Endodermal cell (in vitro differentiated cells): ENCODE results near the gene CDC20. TPM values are rescaled to one million over a fixed set of nuclear protein-coding genes. Genes with fewer than 3 reads are reported as not detected.

Source experiments
- DNase-seq: peaks from one replicate; pipeline ENCODE4 v3.0.0-alpha.2; 2017
- H3K27ac ChIP-seq: 2 replicates; pipeline ENCODE4 v1.5.1; 2013; ENCODE audit warnings: mild to moderate bottlenecking, low read depth, low read length, moderate library complexity
- H3K27me3 ChIP-seq: 2 replicates; pipeline ENCODE4 v1.6.1; 2013; ENCODE audit warnings: mild to moderate bottlenecking, low read length, moderate library complexity; ENCODE audit not compliant: insufficient read depth, control insufficient read depth, poor library complexity, severe bottlenecking
- H3K36me3 ChIP-seq: 2 replicates; pipeline ENCODE4 v1.7.0; 2013; ENCODE audit warnings: mild to moderate bottlenecking, low read length, moderate library complexity; ENCODE audit not compliant: control insufficient read depth, insufficient read depth
- H3K4me1 ChIP-seq: one replicate; pipeline ENCODE4 v1.7.0; 2013; ENCODE audit warnings: low read length; ENCODE audit not compliant: control insufficient read depth, insufficient read depth
- H3K4me3 ChIP-seq: 2 replicates; pipeline ENCODE4 v1.5.1; 2013; ENCODE audit warnings: mild to moderate bottlenecking, low read length, moderate library complexity
- H3K9ac ChIP-seq: 2 replicates; pipeline ENCODE4 v1.6.1; 2013; ENCODE audit warnings: mild to moderate bottlenecking, low read length, moderate library complexity; ENCODE audit not compliant: poor library complexity, severe bottlenecking; ENCODE audit errors: extremely low read depth
- H3K9me3 ChIP-seq: 2 replicates; pipeline ENCODE4 v1.6.1; 2013; ENCODE audit warnings: mild to moderate bottlenecking, low read length, moderate library complexity; ENCODE audit not compliant: control insufficient read depth
- H3K27ac Mint-ChIP-seq: 2 replicates; pipeline ENCODE4 v1.8.0; 2020; ENCODE audit warnings: mixed read lengths
- H3K27me3 Mint-ChIP-seq: 2 replicates; pipeline ENCODE4 v1.8.0; 2021; ENCODE audit warnings: mild to moderate bottlenecking, mixed read lengths; ENCODE audit not compliant: insufficient read depth
- H3K36me3 Mint-ChIP-seq: 2 replicates; pipeline ENCODE4 v1.8.0; 2020; ENCODE audit warnings: low read depth, mixed read lengths
- H3K4me1 Mint-ChIP-seq: 2 replicates; pipeline ENCODE4 v1.8.0; 2020; ENCODE audit warnings: mixed read lengths
- H3K4me3 Mint-ChIP-seq: 2 replicates; pipeline ENCODE4 v1.8.0; 2020; ENCODE audit warnings: mild to moderate bottlenecking, moderate library complexity, mixed read lengths
- H3K9me3 Mint-ChIP-seq: 2 replicates; pipeline ENCODE4 v1.8.0; 2020; ENCODE audit warnings: mild to moderate bottlenecking, mixed read lengths
- CTCF ChIP-seq: fragments of 200-600 bp; sonication (generic); conservative IDR thresholded peaks from 2 replicates; pipeline ENCODE4 v1.5.0; 2021; ENCODE audit warnings: antibody characterized with exemption, mild to moderate bottlenecking
- WGBS, 2 experiments: methylation state at CpG; one replicate each; pipeline versions ENCODE4 v1.1.5 to v1.1.7; 2013; ENCODE audit warnings: missing lambda C conversion rate in 2 of 2, mixed read lengths in 1 of 2; ENCODE audit not compliant: insufficient coverage in 1 of 2, insufficient read length in 1 of 2; 5-methylcytosine and 5-hydroxymethylcytosine counted together
- total RNA-seq, 2 donors: library from RNA; stranded (reverse); fragmentation: NEBNext Ultra II Directional in 1 of 2; extraction: Animal tissue kit (Norgen Biotek cat#: 25700) in 1 of 2; gene quantifications; 2 replicates in 1 of 2; 3 replicates in 1 of 2; pipeline ENCODE4 v1.2.1, GENCODE V29; 2021

The CDC20 gene
- total RNA-seq, 2 donors from 2014 or later = 126 to 149 TPM

DNA sequence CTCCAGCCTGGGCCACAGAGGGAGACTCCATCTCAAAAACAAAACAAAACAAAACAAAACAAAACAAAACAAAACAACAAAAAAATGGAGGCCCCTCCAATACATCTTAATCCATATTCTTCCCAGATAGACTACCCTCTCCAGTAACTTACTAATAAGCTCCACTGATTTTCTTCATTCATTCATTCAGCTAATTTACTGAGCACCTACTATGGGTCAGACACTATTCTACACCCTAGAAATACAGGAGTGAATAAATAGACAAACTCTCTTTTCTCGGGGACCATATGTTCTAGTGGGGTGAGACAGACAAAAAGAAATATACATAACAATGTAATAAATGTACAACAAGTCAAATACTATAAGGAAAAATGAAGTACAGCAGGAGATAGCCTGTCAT lies 7.8 kb upstream of the CDC20 start:
- no peaks in the 10 kb centered on the region for H3K9me3 ChIP-seq
- no peak for DNase-seq
- no peak overlapping the region for H3K4me3 Mint-ChIP-seq
- no peak overlapping the region for H3K27ac Mint-ChIP-seq
- WGBS, 2 experiments = no CpG with 5 or more reads among the region's 1 CpG
- no peak for TF ChIP-seq CTCF
- no peak overlapping the region for H3K9ac ChIP-seq
- H3K4me1 Mint-ChIP-seq = peaks cover 25% of the 10 kb centered on the region
- H3K4me3 ChIP-seq = no peak overlapping the region
- H3K27me3 Mint-ChIP-seq = no peaks in the 10 kb centered on the region
- no peaks in the 10 kb centered on the region for H3K9me3 Mint-ChIP-seq
- H3K27me3 ChIP-seq = peaks cover 6% of the 10 kb centered on the region
- peaks cover 10% of the 10 kb centered on the region for H3K4me1 ChIP-seq
- peaks cover 2% of the 10 kb centered on the region for H3K36me3 Mint-ChIP-seq
- no peak overlapping the region for H3K27ac ChIP-seq
- no peaks in the 10 kb centered on the region for H3K36me3 ChIP-seq

DNA sequence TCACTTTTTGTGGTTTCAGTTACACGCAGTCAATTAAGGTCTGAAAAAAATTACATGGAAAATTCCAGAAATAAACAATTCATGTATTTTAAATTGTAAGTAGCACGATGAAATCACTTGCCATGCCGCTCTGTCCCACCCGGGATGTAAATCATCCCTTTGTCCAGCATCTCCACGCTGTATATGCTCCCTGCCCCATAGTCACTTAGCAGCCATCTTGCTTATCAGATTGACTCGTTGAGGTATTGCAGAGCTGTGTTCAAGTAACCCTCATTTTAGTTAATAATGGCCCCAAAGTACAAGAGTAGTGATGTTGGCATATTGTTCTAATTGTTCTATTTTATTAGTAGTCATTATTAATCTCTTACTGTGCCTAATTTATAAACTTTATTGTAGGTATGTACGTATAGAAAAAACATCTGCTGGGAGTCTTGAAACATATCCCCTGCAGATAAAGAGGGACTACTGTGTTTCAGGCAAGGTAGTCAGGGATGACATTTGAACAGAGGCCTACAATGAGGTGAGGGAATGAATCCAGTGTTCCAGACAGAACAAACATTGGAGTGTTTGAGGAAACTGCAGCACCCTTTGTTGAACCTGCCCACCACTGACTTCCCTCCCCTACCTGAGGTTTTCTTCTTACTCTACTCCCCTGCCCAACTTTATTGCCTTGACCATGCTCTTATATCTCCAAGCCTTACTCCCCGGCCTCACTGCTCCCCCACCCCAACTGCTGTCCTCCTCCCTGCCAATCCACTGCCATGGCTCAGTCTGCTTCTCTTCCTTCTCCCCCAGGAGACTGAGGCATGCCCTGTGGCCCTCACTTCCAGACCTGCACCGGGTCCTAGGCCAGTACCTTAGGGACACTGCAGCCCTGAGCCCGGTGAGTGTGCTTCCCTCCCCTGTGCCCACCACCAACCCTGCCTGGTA lies 7.1 kb upstream of the CDC20 start:
- Mint-ChIP-seq H3K4me1 (peaks cover 18% of the 10 kb centered on the region), H3K4me3 (no peak overlapping the region), H3K27ac (no peak overlapping the region), H3K36me3 (peaks cover 4% of the 10 kb centered on the region), H3K9me3 (no peaks in the 10 kb centered on the region), H3K27me3 (no peaks in the 10 kb centered on the region)
- TF ChIP-seq CTCF = no peak
- H3K9me3 ChIP-seq = no peaks in the 10 kb centered on the region
- H3K36me3 ChIP-seq = no peaks in the 10 kb centered on the region
- DNase-seq = no peak
- no peak overlapping the region for H3K9ac ChIP-seq
- H3K27me3 ChIP-seq = peaks cover 6% of the 10 kb centered on the region
- H3K27ac ChIP-seq = no peak overlapping the region
- 91 to 94% methylated on average over 5 to 10 of the region's 10 CpGs for WGBS, 2 experiments
- H3K4me3 ChIP-seq = no peak overlapping the region
- H3K4me1 ChIP-seq = peaks cover 3% of the 10 kb centered on the region

GRCh38 chr1:43352351-43352705 lies 6.5 kb upstream of the CDC20 start:
- Histone ChIP-seq H3K9me3 (no peaks in the 10 kb centered on the region), H3K27me3 (peaks cover 6% of the 10 kb centered on the region), H3K4me1 (no peaks in the 10 kb centered on the region), H3K27ac (no peak overlapping the region), H3K36me3 (no peaks in the 10 kb centered on the region), H3K4me3 (no peak overlapping the region), H3K9ac (no peak overlapping the region)
- Mint-ChIP-seq H3K4me3 (no peak overlapping the region), H3K36me3 (peaks cover 6% of the 10 kb centered on the region), H3K27ac (no peak overlapping the region), H3K4me1 (peaks cover 14% of the 10 kb centered on the region), H3K27me3 (no peaks in the 10 kb centered on the region), H3K9me3 (no peaks in the 10 kb centered on the region)
- no peak for TF ChIP-seq CTCF
- WGBS, 2 experiments = 67 to 89% methylated on average over 1 to 2 of the region's 2 CpGs
- no peak for DNase-seq
